ENCODE measurements around the gene PXDN.

DNA sequence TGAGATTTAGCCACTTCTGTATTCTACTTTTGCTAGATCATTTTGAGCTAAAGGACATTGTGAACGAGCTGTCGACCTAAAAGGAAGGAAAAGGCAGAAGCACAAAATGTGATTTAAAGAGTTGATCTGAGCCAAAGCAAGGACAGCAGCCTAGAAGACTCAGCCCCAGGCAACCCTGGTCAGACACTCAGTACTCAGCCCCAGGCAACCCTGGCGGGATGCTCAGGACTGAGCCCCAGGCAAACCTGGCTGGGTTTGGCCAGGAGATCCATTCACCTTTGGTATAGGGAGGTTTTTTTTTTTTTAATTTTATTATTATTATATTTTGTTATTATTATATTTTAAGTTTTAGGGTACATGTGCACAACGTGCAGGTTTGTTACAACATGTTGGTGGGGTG, 34.3 kb upstream of the PXDN start:
- TF ChIP-seq EP300 (IDR thresholded peaks at IDR 0.05; ENCODE audit: borderline replicate concordance in 1 of 2, control insufficient read depth in 1 of 2, low read depth in 2 of 2, low read length in 2 of 2): no peak
- TF ChIP-seq, protein P1, sequence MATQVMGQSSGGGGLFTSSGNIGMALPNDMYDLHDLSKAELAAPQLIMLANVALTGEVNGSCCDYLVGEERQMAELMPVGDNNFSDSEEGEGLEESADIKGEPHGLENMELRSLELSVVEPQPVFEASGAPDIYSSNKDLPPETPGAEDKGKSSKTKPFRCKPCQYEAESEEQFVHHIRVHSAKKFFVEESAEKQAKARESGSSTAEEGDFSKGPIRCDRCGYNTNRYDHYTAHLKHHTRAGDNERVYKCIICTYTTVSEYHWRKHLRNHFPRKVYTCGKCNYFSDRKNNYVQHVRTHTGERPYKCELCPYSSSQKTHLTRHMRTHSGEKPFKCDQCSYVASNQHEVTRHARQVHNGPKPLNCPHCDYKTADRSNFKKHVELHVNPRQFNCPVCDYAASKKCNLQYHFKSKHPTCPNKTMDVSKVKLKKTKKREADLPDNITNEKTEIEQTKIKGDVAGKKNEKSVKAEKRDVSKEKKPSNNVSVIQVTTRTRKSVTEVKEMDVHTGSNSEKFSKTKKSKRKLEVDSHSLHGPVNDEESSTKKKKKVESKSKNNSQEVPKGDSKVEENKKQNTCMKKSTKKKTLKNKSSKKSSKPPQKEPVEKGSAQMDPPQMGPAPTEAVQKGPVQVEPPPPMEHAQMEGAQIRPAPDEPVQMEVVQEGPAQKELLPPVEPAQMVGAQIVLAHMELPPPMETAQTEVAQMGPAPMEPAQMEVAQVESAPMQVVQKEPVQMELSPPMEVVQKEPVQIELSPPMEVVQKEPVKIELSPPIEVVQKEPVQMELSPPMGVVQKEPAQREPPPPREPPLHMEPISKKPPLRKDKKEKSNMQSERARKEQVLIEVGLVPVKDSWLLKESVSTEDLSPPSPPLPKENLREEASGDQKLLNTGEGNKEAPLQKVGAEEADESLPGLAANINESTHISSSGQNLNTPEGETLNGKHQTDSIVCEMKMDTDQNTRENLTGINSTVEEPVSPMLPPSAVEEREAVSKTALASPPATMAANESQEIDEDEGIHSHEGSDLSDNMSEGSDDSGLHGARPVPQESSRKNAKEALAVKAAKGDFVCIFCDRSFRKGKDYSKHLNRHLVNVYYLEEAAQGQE (IDR thresholded peaks at IDR 0.05; ENCODE audit: low read depth, low read length): no peak

All from GM12878 (cell line).